ENCODE measurements around the gene PRUNE1.

Gene PRUNE1

GRCh38 chr1:151054971-151055547 is 46.8 kb downstream of the PRUNE1 start:
- no peak for DNase-seq

GRCh38 chr1:151055581-151055980 is 47.3 kb downstream of the PRUNE1 start:
- DNase-seq, result no peak

GRCh38 chr1:151056149-151056548 is 47.9 kb downstream of the PRUNE1 start:
- no peak for DNase-seq

- DNase-seq, result no peak
Observed at GRCh38 chr1:151058692-151059091, 50.4 kb downstream of the PRUNE1 start.

GRCh38 chr1:151059109-151060006 is 51.1 kb downstream of the PRUNE1 start, which contains the start of gene CDC42SE1:
Gene CDC42SE1, minus strand, starts transcription at chr1:151059622. Its CDS starts 3,892 bp downstream, at chr1:151055730.
- DNase-seq, result peak; percentile 36

- DNase-seq, result peak; percentile 61
Observed at GRCh38 chr1:151060007-151060656, 51.9 kb downstream of the PRUNE1 start, which contains the start of gene MLLT11. Gene MLLT11, plus strand, starts transcription at chr1:151060397. Its CDS starts 6,828 bp downstream, at chr1:151067225.

- peak; percentile 25 for DNase-seq
Observed at GRCh38 chr1:151060657-151061421, 52.6 kb downstream of the PRUNE1 start.

GRCh38 chr1:151061704-151062103 is 53.5 kb downstream of the PRUNE1 start:
- DNase-seq, result no peak

- DNase-seq, result no peak
Observed at GRCh38 chr1:151062741-151063371, 54.6 kb downstream of the PRUNE1 start.

GRCh38 chr1:151065089-151065645 is 56.9 kb downstream of the PRUNE1 start:
- DNase-seq, result no peak

- no peak for DNase-seq
Observed at GRCh38 chr1:151067185-151067584, 58.9 kb downstream of the PRUNE1 start.

GRCh38 chr1:151069103-151069486 is 60.8 kb downstream of the PRUNE1 start:
- no peak for DNase-seq

GRCh38 chr1:151070474-151071276 is 62.4 kb downstream of the PRUNE1 start, which contains the start of gene GABPB2:
Gene GABPB2, plus strand, starts transcription at chr1:151070761. Its CDS starts 17,429 bp downstream, at chr1:151088190.
- DNase-seq, result peak; percentile 89

GRCh38 chr1:151072224-151072623 is 64.0 kb downstream of the PRUNE1 start:
- no peak for DNase-seq
